Fibroblast of peridontal ligament (primary cell): ENCODE data around the gene VENTX.
"Not testable (repeated sequence)": the region's sequence is repeated elsewhere in the genome, so short reads cannot be mapped to it uniquely, and the experiment has no call there.

ENCODE experiments used
- DNase-seq: peaks from one replicate; pipeline ENCODE4 v3.0.0-alpha.2; 2010; ENCODE audit errors: extremely low read depth

Gene VENTX

DNA sequence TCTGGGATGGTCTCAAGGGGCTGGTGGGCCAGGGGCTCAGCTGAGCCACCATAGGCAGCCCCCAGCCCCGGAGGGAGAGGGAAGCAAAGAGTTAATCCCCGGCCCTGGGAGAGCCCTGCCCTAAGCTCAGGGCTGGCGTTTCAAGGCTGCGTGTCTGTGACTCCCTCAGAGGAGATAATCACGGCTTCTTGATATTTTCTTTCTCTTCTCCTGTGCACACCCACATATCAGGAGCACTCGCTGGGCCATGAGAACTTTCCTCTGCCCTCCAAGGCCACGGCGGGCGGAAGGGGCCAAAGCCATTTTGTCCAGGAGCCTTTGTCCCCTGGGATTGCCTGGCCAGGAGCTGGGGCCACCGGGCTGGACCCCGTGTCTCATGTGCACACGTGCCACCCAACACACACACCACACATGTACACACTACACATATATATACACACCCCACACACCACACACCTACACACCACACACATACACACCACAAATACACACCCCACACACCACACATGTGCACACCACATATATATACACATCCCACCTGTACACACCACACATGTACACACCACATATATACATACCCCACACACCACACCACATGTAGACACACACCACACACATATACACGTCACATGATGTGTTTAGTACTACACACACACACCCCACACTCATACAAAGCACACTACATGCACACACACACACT is 16.9 kb downstream of the VENTX start:
- DNase-seq = no peak

DNA sequence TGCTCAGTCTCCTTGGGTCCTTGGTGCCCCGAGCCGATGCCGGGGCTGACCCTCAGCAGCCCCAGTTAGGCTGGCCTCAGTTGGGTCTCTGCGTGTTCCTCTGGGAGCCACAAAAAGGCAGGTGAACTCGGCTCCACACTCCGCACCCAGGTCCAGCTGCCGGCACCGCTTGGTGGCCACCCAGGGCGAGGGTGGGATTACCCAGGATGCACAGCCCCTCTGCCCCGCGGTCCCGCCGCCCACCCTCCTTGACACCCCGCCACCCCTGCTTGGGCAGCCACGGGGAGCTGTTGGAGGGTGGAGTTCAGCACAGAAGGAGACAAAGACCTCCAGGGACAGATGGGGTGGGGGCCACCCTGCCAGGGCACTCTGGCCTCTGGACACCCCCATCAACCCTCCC is 17.7 kb downstream of the VENTX start:
- no peak for DNase-seq

DNA sequence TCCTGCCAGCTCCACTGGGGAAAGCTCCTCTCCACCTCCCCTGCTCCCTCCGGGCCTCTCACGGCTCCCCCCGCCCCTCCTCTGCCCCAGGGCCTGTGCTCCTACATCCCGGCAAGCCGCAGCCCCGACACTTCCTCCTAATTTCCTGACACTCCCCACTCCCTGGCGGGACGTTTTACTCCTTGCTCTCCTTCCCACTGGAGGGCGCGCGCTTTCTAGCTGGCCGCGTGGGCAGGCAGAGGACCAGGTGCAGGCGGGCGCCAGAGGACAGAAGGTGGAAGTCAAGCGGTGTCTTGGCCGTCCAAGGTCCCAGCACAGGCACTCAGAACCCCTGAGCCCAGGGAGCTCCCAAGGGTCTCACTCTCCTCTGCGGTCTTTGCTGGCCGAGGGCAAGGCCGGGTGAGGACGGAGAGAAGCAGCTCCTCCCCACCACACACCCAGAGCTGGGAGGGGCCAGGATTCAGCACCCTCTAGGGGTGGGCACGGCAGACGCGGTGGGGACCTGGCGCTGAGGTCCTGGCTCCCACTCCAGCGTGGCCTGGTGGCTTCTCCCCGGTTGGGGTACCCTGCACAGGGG is 19.9 kb downstream of the VENTX start:
- peak; percentile 17 for DNase-seq

DNA sequence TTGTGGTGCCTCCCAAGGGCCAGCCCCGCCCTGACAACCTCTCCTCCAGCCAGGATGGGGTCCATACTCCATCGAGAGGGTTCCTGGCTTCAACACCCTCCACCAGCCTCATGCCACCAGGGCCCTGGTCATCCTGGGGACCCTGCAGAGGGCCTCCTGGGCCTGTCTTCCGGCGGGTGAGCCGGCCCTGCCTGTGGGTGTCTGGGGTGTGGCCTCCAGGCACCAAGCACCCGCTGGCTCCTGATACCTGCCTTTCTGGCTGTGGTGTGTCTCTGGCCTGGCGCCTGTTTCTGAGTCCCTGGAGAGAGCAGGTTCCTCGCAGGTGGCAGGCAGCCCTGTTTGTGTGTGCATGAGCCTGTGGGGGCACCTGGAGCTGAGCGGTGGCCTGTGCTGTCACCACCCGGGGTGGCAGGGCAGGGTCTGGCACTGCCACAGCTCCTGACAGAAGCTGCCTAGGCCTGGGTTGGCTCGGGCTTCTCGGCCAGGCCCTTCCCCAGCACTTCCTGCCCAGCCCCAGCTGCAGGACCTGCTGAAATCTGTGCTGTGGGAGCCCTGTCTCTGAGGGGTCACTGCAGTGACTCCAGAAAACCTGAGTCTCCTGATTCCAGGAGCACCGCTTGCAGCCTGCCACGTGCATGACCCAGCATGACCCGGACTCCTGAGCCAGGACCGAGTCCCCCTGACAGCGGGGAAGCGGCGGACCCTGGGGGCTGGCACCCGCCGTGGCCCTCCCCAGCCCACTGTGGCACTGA is 20.6 kb downstream of the VENTX start:
- no peak for DNase-seq

DNA sequence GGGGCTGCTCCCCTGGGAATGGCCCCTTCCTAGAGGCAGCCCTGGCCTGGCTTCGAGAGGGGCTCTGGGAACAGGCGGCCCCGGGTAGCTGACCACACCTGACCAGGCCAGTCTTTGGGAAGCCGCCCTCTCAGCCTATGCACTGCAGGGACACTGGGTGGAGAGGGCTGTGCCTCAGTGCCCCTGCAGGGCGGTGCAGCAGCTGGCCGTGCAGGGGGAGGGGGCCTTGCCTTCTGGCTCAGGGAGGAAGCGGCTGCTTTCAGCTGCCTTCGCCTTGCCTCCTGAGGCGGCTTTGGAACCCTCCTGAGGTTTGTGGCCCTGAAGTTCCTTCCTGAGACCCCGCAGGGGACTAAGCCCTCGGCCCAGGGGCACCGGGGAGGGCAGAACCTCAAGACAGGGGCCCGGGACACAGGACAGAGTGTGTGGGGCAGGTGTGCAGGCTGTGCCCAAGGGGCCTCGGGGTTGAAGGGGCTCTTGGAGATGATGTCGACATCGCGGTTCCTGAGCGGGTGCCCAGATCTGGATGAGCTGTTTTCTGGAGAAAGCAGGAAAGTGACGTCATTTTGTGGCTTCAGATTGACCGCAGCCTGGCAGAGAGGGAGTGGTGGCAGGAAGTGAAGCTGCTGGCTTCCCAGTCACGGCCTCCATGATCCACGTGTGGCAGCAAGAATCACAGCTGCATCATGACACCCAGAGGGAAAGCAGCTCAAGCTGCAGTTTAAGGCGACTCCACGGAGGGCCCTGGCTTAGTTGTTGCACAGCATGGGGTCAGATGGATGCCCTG is 21.4 kb downstream of the VENTX start:
- DNase-seq = peak; percentile 100

DNA sequence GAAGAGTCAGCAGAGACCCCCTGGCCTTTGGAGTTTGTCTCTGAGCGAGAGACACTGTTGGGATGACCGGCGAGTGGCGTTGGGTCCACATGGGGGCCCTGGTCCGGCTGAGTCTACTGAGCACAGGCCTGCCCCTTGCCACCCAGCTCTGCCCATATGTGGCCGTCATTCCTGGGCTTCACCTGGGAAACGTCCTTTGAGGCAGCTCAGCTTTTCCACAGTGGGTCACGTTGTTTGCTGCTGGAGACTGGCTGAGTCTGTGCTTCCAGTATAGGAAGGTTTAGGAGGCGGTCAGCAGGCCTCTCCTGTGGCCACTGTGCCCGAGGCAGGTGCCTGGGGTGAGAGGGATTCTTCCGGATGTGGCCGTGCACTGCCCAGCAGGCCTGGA is 21.9 kb downstream of the VENTX start:
- DNase-seq = no peak

DNA sequence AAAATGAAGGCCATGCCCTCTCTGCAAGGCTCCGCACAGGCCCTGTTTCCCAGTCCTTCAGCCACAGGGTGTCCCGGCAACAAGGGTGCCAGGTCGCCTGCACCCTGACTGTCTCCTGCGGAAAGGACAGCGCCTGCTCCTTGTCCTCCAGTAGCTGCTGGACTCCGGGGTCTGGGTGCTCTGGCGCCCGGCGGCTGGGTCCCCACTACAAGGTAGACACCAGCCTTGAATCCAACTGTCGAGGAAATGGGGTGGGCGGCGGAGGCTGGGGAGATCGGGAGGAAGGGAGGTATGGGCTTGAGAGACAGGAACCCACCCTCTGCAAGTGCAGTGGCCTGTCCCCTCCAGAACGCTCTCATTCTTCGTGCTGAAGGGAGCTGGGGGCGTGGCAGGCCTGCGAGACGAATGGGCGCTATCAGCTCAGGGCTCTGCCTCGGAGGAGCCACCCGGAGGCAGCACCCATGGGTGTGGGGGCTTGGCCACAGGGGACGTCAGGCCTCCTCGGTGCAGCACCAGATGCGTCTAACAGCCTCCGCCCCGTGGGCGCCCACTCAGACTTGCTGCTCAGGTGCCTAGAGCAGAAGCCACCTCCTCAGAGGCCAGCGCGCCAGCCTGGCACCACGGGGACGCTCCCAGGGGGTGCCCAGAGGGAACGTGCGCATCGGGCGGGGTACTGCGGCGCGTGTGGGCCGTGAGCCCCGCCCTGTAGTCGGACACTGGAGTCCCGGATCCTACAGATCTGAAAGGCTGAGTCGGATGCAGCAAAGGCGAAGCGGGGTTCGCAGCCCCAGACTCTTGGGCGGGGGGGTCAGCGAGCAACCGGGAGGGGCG is 23.5 kb downstream of the VENTX start:
- DNase-seq = peak; percentile 7

DNA sequence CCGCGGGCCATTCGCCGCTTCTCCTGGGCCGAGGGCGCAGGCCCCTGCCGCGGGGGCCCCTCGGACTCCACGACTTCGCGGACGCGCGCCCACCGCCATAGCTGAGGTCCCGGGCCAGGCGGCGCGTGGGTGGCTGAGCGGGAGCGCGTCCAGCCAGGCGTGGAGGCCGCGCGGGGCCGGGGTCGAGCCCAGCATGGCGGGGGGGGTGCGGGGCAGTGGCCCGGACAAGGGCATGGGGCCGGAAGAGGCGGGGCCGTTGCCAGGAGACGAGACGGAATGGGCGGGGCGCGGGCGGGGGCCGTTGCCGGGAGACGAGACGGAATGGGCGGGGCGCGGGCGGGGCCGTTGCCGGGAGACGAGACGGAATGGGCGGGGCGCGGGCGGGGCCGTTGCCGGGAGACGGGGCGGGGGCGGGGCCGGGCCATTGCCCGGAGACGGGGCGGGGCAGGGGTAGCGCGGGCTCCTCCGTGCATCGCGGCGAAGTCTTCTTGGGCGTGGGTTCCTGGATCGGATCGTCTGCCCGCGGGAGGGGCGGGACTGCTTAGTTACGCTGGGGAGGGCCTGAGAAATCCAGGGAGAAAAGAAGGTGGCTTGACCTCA is 24.2 kb downstream of the VENTX start:
- peak; percentile 30 for DNase-seq

DNA sequence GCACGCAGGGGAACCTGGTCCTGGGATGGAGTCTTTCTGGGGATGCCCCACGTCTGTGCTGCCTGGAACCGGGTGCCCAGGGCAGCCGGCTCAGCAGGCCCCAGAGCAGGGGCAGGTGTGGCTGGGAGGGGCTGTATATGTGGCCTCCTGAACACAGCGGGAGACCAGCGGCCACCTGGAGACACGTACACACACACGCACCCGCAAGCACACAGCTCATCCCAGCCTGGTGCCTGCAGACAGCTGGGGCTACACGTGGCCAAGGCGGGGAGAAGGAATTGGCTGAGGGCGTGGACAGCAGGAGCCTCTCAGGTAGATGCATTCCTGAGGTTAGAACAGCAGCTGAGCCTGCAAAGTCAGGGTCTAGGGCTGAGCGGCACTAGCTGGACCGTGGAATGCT is 25.0 kb downstream of the VENTX start:
- DNase-seq = no peak

DNA sequence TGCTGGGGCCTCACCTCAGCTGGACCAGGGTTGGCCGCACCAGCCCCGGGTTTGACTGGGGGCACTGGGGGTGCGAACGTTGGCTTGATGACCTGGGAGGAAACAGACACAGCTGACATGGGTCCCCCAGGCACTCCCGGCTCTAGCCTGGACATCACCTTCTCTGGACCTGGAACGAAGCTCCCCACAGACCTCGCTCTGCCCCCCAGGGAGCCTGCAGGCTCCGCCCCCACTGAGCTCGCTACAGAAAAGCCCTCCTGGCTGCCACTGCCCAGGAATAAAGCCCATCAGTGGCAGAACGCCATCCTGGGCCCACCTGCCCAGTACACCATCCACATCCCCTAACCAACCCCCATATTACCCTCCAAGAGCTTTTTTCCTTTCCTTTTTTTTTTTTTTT is 26.0 kb downstream of the VENTX start:
- DNase-seq = no peak

DNA sequence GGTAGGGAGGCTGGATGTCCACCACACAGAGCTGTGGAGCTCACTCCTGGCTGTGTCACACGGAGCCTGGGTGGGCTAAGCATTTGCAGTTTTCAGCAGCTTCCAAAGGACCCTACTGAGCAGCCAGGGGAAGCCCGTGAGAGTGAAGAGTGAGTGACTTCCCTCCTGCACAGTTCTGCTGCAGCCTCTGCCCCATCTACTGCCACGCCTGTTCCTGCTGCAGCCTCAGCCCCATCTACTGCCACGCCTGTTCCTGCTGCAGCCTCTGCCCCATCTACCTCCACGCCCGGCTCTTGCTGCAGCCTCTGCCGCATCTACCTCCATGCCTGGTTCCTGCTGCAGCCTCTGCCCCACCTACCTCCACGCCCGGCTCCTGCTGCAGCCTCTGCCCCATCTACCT is 26.8 kb downstream of the VENTX start:
- DNase-seq = no peak

DNA sequence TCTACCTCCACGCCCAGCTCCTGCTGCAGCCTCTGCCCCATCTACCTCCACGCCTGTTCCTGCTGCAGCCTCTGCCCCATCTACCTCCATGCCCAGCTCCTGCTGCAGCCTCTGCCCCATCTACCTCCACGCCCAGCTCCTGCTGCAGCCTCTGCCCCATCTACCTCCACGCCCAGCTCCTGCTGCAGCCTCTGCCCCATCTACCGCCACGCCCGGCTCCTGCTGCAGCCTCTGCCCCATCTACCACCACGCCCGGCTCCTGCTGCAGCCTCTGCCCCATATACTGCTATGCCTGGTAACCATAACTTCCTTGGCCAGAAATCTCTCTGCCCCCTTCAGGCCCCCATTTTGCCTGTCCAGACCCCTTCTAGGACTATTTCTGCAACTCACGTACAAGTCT is 27.4 kb downstream of the VENTX start:
- not testable (repeated sequence) for DNase-seq

DNA sequence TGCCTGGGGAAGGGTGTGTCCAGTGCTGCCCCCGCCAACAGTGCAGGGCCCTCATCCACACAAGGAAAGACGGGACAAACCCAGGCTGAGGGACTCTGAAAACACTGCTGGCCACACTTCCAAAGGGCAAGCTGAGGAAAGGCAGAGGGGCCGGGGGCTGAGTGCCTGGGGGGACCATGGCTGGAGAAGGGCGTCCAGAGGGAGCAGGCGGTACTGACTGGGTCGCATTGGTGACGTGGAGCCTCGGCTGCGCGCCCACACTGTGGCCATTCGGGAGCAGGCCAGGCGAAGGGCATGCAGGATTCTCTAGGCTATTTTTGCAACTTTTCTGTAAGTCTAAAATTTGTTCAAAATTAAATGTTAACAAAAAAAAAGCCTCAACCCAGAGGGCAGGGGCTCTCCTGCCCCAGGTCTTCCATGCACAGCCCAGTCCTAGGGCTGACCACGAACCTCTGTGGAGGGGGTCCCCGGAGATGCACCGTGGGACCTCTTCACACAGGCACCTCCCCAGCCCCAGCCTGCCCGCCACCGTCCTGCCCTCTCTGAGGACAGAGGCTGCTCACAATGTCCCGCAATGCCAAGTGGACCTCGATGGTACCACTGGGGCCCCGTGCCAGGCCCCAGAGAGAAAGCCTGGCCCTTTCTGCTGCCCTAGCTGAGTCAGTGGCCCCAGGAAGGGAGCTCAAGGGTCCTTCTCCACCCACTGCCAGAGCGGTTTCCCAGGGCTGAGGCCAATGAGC is 28.6 kb downstream of the VENTX start:
- no peak for DNase-seq

DNA sequence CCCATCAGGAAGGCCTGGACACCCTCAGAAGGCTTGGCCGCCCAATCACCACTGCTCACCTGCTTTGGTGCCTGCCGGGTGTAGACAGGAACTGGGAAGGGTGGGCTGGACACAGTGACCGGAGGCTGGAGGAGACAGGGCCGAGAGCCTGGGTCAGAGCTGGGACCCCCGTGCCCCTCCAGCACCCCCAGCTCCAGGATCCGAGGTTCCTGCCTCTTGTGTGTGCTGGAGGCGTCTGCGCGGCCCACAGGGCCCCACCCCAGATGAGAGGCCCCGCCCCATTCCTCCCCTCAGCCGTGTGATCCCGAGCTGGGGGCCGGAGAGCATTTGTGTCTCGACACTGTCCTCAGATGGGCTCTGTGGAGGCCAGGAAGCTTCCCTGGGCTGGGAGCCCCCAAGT is 29.6 kb downstream of the VENTX start:
- no peak for DNase-seq

DNA sequence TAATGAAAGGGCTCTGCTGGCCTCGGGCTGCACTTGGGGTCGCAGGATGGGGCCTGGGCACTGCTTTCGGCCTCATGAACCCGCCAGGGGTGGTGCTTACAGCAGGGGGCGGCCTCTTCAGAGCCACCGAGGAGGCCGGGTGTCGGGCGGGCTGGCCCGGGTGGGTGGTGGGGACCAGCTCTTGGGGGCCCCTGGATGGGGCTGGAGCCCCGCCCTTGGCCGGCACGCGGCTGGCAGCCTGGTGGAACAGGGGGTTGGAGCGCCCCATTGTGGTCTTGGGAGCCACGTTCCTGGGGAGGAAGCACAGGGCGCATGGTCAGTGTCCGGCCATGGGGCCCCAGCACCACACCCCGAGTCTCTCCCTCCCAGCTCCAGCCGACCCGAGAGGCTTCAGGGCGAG is 30.2 kb downstream of the VENTX start:
- no peak for DNase-seq

DNA sequence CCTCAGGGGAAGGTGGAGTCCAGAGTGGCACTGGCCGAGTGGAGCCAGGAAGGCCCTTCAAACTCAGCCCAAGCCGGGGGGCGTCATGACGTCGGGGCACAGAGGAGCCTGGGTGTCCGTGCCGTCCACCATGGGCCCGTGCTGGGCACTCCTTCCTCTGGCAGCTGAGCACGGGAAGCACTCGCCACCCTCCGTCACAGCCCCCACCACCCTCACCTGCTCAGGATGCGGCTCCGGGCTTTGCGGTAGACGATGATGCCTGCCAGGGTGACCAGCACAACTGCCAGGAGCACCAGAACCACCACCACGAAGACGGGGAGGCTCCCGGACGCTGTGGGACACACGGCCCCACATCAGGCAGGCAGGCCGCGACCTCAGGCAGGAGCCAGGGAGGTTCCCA is 30.9 kb downstream of the VENTX start:
- no peak for DNase-seq

DNA sequence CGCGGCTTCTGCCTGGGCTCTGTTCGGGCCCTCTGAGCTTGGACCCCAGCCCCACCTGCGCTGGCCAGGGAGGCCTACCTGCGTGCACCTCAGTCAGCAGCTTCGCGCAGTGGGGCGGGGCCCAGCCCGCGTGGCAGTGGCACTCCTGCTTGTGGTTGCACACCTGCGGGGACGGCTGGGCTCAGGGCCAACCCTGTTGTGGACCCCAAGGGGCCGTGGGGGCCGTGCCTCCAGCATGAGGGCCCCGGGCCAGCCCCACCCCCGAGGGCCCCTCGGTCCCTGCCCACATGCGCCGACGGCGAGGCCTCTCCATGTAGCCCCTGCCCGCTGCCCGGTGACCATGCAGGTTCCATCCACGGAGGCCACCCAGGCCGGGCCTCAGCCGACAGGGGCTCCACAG is 31.7 kb downstream of the VENTX start:
- DNase-seq = no peak

DNA sequence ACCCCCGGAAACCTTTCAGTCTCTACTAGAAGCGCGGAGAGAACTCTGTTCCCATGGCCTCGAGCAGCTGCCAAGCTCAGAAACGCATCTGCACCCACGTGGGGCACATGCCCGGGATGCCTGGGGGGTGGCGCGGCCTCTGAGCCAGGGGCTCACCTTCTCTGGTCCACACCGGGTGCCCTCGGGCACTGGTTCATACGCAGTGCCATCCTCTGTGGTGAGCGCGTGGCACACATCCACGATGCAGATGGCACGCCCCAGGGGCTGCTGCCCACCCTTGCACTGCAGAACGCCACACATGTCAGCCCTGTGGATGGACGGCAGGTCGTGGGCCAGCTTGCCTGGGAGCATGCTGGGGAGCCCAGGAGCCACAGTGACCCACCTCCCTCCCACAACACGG is 32.5 kb downstream of the VENTX start:
- no peak for DNase-seq

DNA sequence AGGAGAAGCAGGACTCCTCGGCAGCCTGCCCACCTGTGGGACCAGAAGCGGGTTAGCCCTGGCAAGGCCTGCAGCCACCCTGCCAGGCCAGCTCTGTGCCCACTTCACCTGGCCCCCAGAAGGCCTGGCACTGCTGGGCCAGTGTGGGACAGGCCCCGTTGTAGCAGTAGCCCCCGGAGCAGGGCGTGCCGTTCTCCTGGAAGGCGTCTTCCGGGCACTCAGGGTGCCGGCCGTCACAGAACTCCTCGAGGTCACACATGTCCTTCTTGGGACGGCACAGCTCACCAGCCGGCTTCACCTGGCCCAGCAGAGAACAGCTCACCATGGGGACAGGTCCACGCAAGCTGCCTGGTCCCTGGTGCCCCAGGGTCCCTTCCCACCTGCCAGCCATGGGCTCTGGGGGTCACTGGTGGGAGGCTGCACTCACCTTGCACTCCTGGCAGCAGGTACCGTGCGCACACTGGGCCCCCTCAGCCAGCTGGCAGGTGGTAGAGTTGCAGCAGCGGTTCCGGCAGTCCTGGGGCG is 33.2 kb downstream of the VENTX start:
- DNase-seq = no peak
